GM12874 (cell line): ENCODE results near the gene CTNNA2.

ENCODE experiments used
- TF ChIP-seq, protein P1 (sequence below): IDR thresholded peaks from 2 replicates; pipeline ENCODE4 v1.5.1; 2011; ENCODE audit warnings: low read depth, mild to moderate bottlenecking, control low read depth, low read length, moderate library complexity; ENCODE audit not compliant: insufficient read depth

The CTNNA2 gene

DNA sequence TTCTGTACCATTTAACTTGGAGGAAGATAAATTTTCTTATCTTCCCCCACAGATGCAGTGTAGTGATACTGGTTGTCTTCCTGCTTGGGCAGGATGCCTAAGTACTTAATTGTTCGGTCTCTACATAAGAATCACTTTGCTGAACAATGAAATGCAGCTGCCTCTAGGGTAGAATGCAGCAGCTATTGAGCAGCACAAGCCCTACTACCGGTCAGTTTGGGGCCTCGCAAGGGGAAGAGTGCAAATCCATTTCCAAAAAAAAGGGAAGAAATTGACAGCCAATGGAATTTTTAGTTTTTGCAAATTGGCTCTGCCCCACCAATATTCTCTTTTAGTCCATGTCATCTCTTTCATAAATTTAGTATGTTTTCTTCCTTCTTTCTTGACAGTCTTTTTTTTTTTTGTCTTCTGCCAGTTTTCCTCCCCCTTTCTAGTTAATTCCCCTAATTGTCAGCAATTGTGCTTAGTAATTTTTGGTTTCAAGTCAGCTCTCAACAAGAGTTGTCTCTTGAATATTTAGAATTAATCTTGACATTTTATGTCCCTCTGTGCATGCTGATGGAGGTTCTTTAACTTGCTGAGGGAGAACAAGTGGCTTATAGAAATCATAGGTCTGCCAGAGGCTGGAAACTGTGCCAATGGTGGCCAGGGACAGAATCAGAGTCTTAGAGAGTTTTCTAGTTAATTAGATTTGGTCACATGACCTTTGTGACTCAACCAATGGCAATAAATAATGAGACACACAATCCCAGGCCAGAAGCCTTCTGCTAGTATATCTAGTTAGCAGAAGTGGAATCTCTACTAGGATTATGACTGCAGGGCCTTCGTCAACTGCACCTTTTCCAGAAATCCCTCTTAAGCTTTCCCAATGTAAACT, 270.0 kb downstream of the CTNNA2 start:
- TF ChIP-seq, protein P1, sequence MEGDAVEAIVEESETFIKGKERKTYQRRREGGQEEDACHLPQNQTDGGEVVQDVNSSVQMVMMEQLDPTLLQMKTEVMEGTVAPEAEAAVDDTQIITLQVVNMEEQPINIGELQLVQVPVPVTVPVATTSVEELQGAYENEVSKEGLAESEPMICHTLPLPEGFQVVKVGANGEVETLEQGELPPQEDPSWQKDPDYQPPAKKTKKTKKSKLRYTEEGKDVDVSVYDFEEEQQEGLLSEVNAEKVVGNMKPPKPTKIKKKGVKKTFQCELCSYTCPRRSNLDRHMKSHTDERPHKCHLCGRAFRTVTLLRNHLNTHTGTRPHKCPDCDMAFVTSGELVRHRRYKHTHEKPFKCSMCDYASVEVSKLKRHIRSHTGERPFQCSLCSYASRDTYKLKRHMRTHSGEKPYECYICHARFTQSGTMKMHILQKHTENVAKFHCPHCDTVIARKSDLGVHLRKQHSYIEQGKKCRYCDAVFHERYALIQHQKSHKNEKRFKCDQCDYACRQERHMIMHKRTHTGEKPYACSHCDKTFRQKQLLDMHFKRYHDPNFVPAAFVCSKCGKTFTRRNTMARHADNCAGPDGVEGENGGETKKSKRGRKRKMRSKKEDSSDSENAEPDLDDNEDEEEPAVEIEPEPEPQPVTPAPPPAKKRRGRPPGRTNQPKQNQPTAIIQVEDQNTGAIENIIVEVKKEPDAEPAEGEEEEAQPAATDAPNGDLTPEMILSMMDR: no peak

DNA sequence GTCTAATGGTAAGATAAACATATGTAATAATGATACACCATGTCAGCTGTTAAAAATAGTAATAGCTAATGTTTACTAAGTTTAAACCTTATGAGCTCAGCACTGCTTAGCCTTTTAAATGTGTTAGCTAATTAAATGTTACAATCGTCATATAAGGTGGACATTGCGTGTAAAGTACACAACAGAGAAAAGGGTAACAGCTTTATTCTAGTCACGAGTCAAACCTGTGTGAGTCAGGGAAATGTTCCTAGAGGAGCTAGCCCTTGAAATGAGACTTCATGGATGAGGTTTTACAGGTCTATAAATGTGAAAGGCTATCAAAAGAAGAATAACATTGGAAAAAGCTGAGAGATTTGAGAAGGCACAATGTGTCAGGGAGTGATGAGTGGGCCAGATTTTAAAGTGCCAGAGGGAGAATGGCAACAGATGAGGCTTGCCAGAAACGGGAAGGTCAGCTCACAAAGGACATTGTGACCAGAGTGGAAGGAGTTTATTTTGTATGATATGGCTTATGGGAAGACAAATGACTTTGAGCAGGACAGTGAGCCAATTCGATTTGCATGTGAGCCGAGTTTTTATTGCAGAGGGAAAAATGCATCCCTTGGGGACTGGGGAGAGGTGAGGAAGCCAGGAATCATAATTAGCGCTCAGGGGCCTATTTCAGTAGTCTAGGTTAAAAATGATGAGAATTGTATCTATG, 276.3 kb downstream of the CTNNA2 start:
- TF ChIP-seq, protein P1: no peak

DNA sequence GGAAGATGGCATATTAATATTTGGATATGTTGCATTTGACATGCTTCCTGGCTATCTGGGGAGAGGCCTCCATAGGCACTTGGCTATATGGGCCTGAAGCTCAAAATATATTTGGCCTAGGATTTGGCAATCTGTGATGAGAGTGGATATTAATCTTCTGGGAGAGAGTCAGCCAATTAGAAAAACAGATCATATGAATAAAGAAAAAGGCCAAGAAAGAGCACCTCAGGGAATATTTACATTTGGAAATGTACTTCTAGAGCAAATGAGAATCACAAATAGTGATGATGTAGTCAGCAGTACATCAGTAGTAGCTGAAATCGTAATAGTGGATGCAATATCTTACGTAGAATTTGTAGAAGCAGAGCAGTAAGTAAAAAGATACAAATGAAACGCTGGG, 277.0 kb downstream of the CTNNA2 start:
- TF ChIP-seq, protein P1: no peak

DNA sequence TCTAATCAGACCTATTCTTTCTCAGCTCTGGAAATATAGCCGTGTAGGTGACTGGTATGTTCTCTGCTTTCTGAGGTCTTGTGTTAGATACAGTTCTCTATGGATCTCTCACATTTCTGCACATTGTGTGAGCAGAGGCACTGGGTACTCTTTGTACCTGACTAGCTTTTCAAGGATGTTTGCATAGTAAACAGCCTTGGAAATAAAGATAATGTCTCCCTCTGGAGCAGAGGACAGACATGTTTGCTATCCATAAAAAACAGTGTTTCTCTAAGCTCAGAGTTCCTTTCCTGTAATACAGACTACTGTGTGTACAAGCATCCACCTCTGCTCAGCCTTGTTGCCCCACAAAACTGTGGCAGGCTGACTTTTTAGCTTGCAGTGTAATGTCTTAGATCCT, 279.2 kb downstream of the CTNNA2 start:
- TF ChIP-seq, protein P1: no peak

DNA sequence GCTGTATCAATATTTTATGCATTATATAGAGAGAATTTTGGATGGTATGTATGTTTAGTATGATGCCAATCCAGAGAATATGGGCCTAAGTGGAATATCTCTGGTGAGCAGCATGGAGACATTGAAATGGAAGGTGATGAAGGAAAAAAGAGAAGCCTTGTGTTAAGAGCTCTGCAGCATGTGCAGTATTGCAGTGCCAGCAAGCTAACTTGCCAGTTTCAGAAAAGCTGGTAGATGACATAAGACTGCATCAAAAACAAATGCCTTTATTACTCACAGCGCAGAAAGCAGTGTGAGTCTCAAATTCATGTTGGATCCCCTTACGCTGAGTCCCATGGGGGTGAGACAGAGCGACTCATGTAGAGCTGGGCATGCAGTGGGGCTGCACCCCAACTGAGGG, 280.2 kb downstream of the CTNNA2 start:
- TF ChIP-seq, protein P1: no peak

DNA sequence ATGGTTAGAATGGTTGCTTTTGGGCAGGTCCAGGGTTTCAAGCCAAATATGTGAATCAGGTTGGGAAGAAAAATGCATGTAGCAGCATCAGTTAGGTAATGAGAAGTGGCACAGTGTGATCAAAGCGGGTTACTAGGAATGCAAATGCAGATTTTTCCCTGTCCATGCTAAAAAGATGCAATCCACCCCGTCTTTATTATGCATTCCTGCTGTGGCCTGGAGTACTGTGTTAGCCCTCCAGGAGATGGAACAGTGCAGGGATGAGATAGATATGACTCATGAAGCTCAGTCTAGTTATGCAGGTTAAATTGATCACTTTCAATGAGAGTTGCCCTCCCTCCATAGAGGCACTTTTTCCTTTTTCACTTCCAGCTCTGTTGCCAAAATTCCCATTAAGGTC, 283.8 kb downstream of the CTNNA2 start:
- TF ChIP-seq, protein P1: no peak

DNA sequence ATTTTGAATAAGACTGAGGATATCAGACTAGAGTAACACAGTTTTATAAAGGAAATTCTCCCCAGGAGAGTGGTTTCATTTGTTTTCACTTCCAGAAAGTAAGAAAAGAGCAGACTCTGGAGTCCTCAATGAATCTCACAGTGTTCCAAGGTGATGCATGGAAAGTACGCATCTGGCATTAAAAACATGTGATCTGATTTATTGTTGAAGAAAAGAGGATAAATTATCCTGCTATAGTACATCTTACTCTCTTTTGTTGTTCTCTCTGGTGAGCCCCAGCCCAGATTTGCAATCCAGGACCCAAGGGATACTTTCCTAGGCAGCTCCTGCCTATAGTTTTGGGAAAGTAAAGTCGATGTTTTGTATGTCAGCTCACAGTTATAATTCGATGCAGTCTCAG, 285.9 kb downstream of the CTNNA2 start:
- TF ChIP-seq, protein P1: no peak
